WTC11 (cell line): ENCODE measurements around the gene AKAP13. TPM values are rescaled to one million over a fixed set of nuclear protein-coding genes. Genes with fewer than 3 reads are reported as not detected.

Experiments used
- ATAC-seq: fragments of 200-7000 bp; cut with Tn5 transposase; 2 replicates; pipeline ENCODE4 v1.10.0; 2021; ENCODE audit warnings: mild to moderate bottlenecking, moderate library complexity
- CTCF ChIA-PET: fragments of 300-600 bp; sonication (Branson Sonifier 250); formaldehyde crosslinking; loops from one replicate; lab custom pipeline; 2021; ENCODE audit warnings: antibody characterized with exemption; lab: Charles Lee
- POLR2A ChIA-PET: fragments of 350-600 bp; sonication (Branson Sonifier 250); formaldehyde crosslinking; loops from one replicate; lab custom pipeline; 2021; ENCODE audit warnings: antibody characterized with exemption; lab: Charles Lee
- DNase-seq: peaks from one replicate; pipeline ENCODE4 v3.0.0; 2021; ENCODE audit warnings: low spot score
- H3K27ac Mint-ChIP-seq: 2 replicates; pipeline ENCODE4 v1.8.0; 2021; ENCODE audit warnings: mixed read lengths
- H3K27me3 Mint-ChIP-seq: 2 replicates; pipeline ENCODE4 v1.8.0; 2021; ENCODE audit warnings: low read depth, mild to moderate bottlenecking, moderate library complexity, mixed read lengths
- H3K36me3 Mint-ChIP-seq: 2 replicates; pipeline ENCODE4 v1.8.0; 2021; ENCODE audit warnings: mixed read lengths
- H3K4me1 Mint-ChIP-seq: 2 replicates; pipeline ENCODE4 v1.8.0; 2022; ENCODE audit warnings: mixed read lengths
- H3K4me3 Mint-ChIP-seq: 2 replicates; pipeline ENCODE4 v1.8.0; 2021; ENCODE audit warnings: mild to moderate bottlenecking, moderate library complexity, mixed read lengths
- H3K9me3 Mint-ChIP-seq: 2 replicates; pipeline ENCODE4 v1.8.0; 2021; ENCODE audit warnings: mixed read lengths
- ATF6 ChIP-seq: sonication (generic); formaldehyde crosslinking; IDR thresholded peaks from 2 replicates; pipeline ENCODE4 v1.8.1; 2023; ENCODE audit warnings: mild to moderate bottlenecking, missing genetic modification reagents
- ELF4 ChIP-seq: sonication (generic); formaldehyde crosslinking; IDR thresholded peaks from 2 replicates; pipeline ENCODE4 v1.8.1; 2022; ENCODE audit warnings: low read depth, mild to moderate bottlenecking, moderate library complexity, missing genetic modification reagents
- ERG ChIP-seq: fragments of 250-450 bp; sonication (Bioruptor Pico); IDR thresholded peaks from 2 replicates; pipeline ENCODE4 v1.8.0; 2021; ENCODE audit warnings: mild to moderate bottlenecking
- ESRRA ChIP-seq: sonication (generic); formaldehyde crosslinking; IDR thresholded peaks from 2 replicates; pipeline ENCODE4 v1.8.1; 2022; ENCODE audit warnings: mild to moderate bottlenecking, missing genetic modification reagents, borderline replicate concordance
- FOXK1 ChIP-seq: sonication (generic); formaldehyde crosslinking; IDR thresholded peaks from 2 replicates; pipeline ENCODE4 v1.8.0; 2022; ENCODE audit warnings: mild to moderate bottlenecking, moderate library complexity, missing genetic modification reagents
- IRF2 ChIP-seq: sonication (generic); formaldehyde crosslinking; IDR thresholded peaks from 2 replicates; pipeline ENCODE4 v1.8.0; 2022; ENCODE audit warnings: low read depth, missing genetic modification reagents, borderline replicate concordance
- JAZF1 ChIP-seq: fragments of 250-450 bp; sonication (Bioruptor Pico); IDR thresholded peaks from 2 replicates; pipeline ENCODE4 v1.9.0; 2021; ENCODE audit warnings: moderate library complexity, mild to moderate bottlenecking, inconsistent platforms
- MAX ChIP-seq: sonication (generic); formaldehyde crosslinking; IDR thresholded peaks from 2 replicates; pipeline ENCODE4 v1.8.0; 2022; ENCODE audit warnings: mild to moderate bottlenecking, missing genetic modification reagents
- SOX15 ChIP-seq: fragments of 250-450 bp; sonication (Bioruptor Pico); IDR thresholded peaks from 2 replicates; pipeline ENCODE4 v1.9.0; 2021; ENCODE audit warnings: mild to moderate bottlenecking
- SP1 ChIP-seq: sonication (generic); formaldehyde crosslinking; conservative IDR thresholded peaks from 2 replicates; pipeline ENCODE4 v1.8.1; 2022; ENCODE audit warnings: missing genetic modification reagents
- TCF7 ChIP-seq: sonication (generic); formaldehyde crosslinking; IDR thresholded peaks from 2 replicates; pipeline ENCODE4 v1.8.0; 2022; ENCODE audit warnings: mild to moderate bottlenecking, low read depth, missing genetic modification reagents, moderate library complexity
- TEAD1 ChIP-seq: sonication (generic); formaldehyde crosslinking; IDR thresholded peaks from 2 replicates; pipeline ENCODE4 v1.8.0; 2022; ENCODE audit warnings: mild to moderate bottlenecking, missing genetic modification reagents
- ZBTB21 ChIP-seq: sonication (generic); formaldehyde crosslinking; IDR thresholded peaks from 2 replicates; pipeline ENCODE4 v1.8.1; 2023; ENCODE audit warnings: mild to moderate bottlenecking, missing genetic modification reagents, borderline replicate concordance
- ZBTB43 ChIP-seq: sonication (generic); formaldehyde crosslinking; IDR thresholded peaks from 2 replicates; pipeline ENCODE4 v1.8.1; 2023; ENCODE audit warnings: mild to moderate bottlenecking, missing genetic modification reagents
- ZNF232 ChIP-seq: sonication (generic); formaldehyde crosslinking; IDR thresholded peaks from 2 replicates; pipeline ENCODE4 v1.8.0; 2022; ENCODE audit warnings: mild to moderate bottlenecking, missing genetic modification reagents
- ZNF423 ChIP-seq: fragments of 250-450 bp; sonication (Bioruptor Pico); IDR thresholded peaks from 2 replicates; pipeline ENCODE4 v2.1.2; 2022; ENCODE audit warnings: mild to moderate bottlenecking, moderate library complexity
- ZNF425 ChIP-seq: fragments of 250-450 bp; sonication (Bioruptor Pico); conservative IDR thresholded peaks from 2 replicates; pipeline ENCODE4 v1.9.0; 2021; ENCODE audit warnings: mild to moderate bottlenecking
- ZNF671 ChIP-seq: fragments of 250-450 bp; sonication (Bioruptor Pico); IDR thresholded peaks from 2 replicates; pipeline ENCODE4 v1.8.0; 2021; ENCODE audit warnings: mild to moderate bottlenecking
- total RNA-seq: library from RNA; stranded (reverse); gene quantifications from 3 replicates; pipeline ENCODE4 v1.2.3, GENCODE V29; 2021
- TF ChIP-seq, protein P1 (sequence below): sonication (generic); formaldehyde crosslinking; IDR thresholded peaks from 2 replicates; pipeline ENCODE4 v1.8.0; 2022; ENCODE audit warnings: missing genetic modification reagents
- TF ChIP-seq, protein P2 (sequence below): sonication (generic); formaldehyde crosslinking; IDR thresholded peaks from 2 replicates; pipeline ENCODE4 v1.8.0; 2023; ENCODE audit warnings: missing genetic modification reagents

Gene AKAP13
- total RNA-seq, 1 experiment from 2014 or later, result 50.3 TPM

DNA sequence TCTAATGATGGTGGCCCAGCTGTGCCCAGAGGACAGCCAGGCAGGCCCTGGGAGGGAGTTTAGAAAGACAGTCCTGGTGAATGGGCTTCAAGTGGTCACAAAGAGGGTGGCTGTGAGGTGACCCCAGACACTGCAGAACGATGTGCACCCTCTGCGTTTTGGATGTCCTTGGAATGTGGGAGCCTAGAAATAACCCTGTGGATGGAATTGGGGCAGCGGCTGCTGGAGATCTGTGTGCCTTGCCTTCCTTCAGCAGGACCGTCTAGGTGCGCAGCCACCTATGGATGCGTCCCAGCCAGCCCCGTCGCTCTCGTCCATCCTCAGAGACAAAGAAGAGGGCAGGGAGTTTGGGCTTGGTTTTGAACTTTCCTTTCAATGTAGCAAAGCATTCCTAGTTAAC is 367.8 kb downstream of the AKAP13 start (continued):
- TF ChIP-seq ZBTB43 (CRISPR knock-in tag) (no peak), IRF2 (CRISPR knock-in tag) (no peak), FOXK1 (CRISPR knock-in tag) (no peak), SP1 (CRISPR knock-in tag) (no peak)

DNA sequence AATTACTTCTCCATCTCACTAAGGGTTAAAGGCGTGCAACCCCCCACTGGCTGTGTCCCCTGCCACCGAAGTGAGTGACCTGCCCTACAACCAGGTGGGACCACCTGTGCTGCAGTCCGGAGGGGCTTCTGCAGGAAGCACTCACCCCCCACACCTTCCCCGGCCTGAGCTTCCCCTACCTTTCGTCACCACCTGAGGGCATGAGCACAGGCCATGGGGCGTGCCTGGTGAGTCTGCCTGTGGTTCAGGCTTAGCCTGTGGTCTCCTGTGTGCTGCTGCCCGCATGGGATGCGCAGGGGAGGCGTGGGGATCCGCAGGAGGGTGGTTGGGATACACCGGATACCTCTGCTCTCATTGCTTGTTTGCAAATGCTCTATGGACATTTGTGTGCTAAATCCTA is 368.3 kb downstream of the AKAP13 start:
- Mint-ChIP-seq H3K4me3 (no peak overlapping the region), H3K4me1 (peaks cover 74% of the 10 kb centered on the region)
- CTCF ChIA-PET, result interaction anchor here (0.7 to 1.1 kb wide), 5 partner anchors 12 to 92 kb away, joined by 3 to 5 read pairs (median 3); no protein-coding TSS in a partner anchor

DNA sequence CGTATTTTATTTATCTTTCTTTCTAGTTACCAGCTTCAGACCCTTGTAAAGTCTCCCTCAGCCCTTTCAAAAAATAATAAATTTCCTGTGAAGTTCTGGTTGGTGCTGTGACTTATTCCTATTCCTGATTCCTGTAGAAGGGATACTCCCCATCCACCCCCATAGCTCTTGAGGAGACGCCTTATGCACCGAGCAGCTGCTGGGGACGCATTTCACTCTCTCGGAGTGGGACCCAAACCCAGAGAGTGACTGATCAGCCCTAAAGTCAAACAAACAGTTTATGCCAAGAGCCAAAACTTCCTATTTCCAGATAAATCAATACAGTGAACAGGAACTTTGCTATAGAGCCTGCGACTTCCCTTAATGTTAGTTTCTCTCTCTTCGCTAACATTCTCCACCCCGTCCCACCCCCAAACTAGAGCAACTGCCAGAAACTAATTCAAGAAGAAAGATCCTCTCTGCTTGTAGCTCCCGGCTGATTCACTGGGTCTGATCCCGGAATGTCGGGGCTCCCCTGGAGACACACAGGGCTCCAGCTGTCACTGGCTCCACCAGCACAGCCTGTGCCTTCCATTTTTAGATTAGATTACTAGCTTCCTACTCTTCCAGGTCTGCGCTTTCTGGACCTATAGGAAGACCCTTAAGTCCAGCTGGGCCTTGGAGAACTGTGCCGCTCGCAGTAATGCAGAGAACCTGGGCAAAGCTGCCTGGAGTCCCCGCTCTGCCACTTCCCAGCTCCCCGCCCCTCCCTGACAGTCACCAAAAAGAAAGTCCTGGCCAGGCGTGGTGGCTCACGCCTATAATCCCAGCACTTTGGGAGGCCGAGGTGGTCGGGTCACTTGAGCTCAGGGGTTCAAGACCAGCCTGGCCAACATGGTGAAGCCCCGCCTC is 369.1 kb downstream of the AKAP13 start:
- Mint-ChIP-seq H3K4me1 (peaks cover 73% of the 10 kb centered on the region), H3K9me3 (no peaks in the 10 kb centered on the region), H3K4me3 (no peak overlapping the region), H3K27ac (peak overlapping the region; percentile 52), H3K36me3 (peaks cover 32% of the 10 kb centered on the region), H3K27me3 (no peaks in the 10 kb centered on the region)
- ChIA-PET CTCF (interaction anchor here (0.8 to 1.1 kb wide), 10 partner anchors 8 to 453 kb away, joined by 3 to 10 read pairs (median 3); partner anchors contain the start of gene KLHL25), POLR2A (interaction anchor here (1.8 kb wide), 1 partner anchor 45 kb away, joined by 4 read pairs; no protein-coding TSS in a partner anchor)
- ATAC-seq, result no peak
- no peak for DNase-seq
- TF ChIP-seq ERG, result no peak
- no peak for TF ChIP-seq ZNF671
- TF ChIP-seq ELF4 (CRISPR knock-in tag), result no peak
- TF ChIP-seq, protein P1, sequence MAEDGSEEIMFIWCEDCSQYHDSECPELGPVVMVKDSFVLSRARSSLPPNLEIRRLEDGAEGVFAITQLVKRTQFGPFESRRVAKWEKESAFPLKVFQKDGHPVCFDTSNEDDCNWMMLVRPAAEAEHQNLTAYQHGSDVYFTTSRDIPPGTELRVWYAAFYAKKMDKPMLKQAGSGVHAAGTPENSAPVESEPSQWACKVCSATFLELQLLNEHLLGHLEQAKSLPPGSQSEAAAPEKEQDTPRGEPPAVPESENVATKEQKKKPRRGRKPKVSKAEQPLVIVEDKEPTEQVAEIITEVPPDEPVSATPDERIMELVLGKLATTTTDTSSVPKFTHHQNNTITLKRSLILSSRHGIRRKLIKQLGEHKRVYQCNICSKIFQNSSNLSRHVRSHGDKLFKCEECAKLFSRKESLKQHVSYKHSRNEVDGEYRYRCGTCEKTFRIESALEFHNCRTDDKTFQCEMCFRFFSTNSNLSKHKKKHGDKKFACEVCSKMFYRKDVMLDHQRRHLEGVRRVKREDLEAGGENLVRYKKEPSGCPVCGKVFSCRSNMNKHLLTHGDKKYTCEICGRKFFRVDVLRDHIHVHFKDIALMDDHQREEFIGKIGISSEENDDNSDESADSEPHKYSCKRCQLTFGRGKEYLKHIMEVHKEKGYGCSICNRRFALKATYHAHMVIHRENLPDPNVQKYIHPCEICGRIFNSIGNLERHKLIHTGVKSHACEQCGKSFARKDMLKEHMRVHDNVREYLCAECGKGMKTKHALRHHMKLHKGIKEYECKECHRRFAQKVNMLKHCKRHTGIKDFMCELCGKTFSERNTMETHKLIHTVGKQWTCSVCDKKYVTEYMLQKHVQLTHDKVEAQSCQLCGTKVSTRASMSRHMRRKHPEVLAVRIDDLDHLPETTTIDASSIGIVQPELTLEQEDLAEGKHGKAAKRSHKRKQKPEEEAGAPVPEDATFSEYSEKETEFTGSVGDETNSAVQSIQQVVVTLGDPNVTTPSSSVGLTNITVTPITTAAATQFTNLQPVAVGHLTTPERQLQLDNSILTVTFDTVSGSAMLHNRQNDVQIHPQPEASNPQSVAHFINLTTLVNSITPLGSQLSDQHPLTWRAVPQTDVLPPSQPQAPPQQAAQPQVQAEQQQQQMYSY (CRISPR knock-in tag), result no peak
- TF ChIP-seq ATF6 (CRISPR knock-in tag), result no peak
- no peak for TF ChIP-seq ZNF425 (CRISPR knock-in tag)
- TF ChIP-seq MAX (CRISPR knock-in tag), result no peak
- TF ChIP-seq TEAD1, result no peak
- TF ChIP-seq ZBTB21, result no peak
- no peak for TF ChIP-seq ZNF423 (CRISPR knock-in tag)
- TF ChIP-seq, protein P2, sequence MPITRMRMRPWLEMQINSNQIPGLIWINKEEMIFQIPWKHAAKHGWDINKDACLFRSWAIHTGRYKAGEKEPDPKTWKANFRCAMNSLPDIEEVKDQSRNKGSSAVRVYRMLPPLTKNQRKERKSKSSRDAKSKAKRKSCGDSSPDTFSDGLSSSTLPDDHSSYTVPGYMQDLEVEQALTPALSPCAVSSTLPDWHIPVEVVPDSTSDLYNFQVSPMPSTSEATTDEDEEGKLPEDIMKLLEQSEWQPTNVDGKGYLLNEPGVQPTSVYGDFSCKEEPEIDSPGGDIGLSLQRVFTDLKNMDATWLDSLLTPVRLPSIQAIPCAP (CRISPR knock-in tag), result no peak
- TF ChIP-seq ZNF232 (CRISPR knock-in tag), result no peak
- no peak for TF ChIP-seq ESRRA (CRISPR knock-in tag)
- TF ChIP-seq TCF7 (CRISPR knock-in tag), result no peak
- TF ChIP-seq SOX15, result no peak

More for the DNA sequence above, 368.3 kb downstream of the AKAP13 start:
- Mint-ChIP-seq H3K27me3 (no peaks in the 10 kb centered on the region), H3K36me3 (peaks cover 34% of the 10 kb centered on the region), H3K9me3 (no peaks in the 10 kb centered on the region), H3K27ac (peak overlapping the region; percentile 86)
- TF ChIP-seq JAZF1 (CRISPR knock-in tag) (no peak), SP1 (CRISPR knock-in tag) (0 out of 2 replicates have a peak, but pooled peaks have one; percentile 18)
- DNase-seq (peak; percentile 63), ATAC-seq (peak; percentile 54)
- POLR2A ChIA-PET, result interaction anchor here (1.8 kb wide), 1 partner anchor 46 kb away, joined by 4 read pairs; no protein-coding TSS in a partner anchor
